IMR-90 (cell line): Measurements from ENCODE around the gene SIDT1. TPM values are rescaled to one million over a fixed set of nuclear protein-coding genes. Genes with fewer than 3 reads are reported as not detected.

Experiments
- ATAC-seq: fragments of 200-7000 bp; cut with Tn5 transposase; 2 replicates; pipeline ENCODE4 v1.9.1; 2020; ENCODE audit warnings: low read depth, mild to moderate bottlenecking, moderate library complexity
- BruUV-seq: library from RNA; stranded (reverse); fragments of 400-500 nt; replicated peaks from 2 replicates; lab custom pipeline; 2021; lab: Mats Ljungman, UMichigan
- CTCF ChIA-PET: fragments of 300-600 bp; formaldehyde crosslinking; extraction: SDS; loops from one replicate; lab custom pipeline; 2021; ENCODE audit warnings: antibody characterized with exemption; lab: Yijun Ruan, JAX
- POLR2A ChIA-PET: fragments of 300-600 bp; sonication (Branson Sonifier 250); formaldehyde crosslinking; loops from one replicate; lab custom pipeline; 2022; ENCODE audit warnings: antibody characterized with exemption; ENCODE audit not compliant: unreplicated experiment; lab: Charles Lee
- DNase-seq: peaks from one replicate; pipeline ENCODE4 v3.0.0; 2013
- H2AFZ ChIP-seq: replicated peaks from 2 replicates; pipeline ENCODE3; 2013; ENCODE audit warnings: low read length, mild to moderate bottlenecking; ENCODE audit not compliant: poor library complexity
- H2AK5ac ChIP-seq: 2 replicates; pipeline ENCODE4 v1.6.1; 2013; ENCODE audit warnings: low read depth, low read length, inconsistent platforms
- H2AK9ac ChIP-seq: replicated peaks from 2 replicates; pipeline ENCODE3; 2013; ENCODE audit warnings: mild to moderate bottlenecking, low read depth, low read length, moderate library complexity; ENCODE audit not compliant: poor library complexity
- H2BK120ac ChIP-seq: 2 replicates; pipeline ENCODE4 v1.6.1; 2013; ENCODE audit warnings: low read depth, low read length, inconsistent platforms
- H2BK15ac ChIP-seq: 3 replicates; pipeline ENCODE4 v1.6.1; 2013; ENCODE audit warnings: low read depth, low read length, inconsistent platforms
- H2BK20ac ChIP-seq: 2 replicates; pipeline ENCODE4 v1.6.1; 2013; ENCODE audit warnings: low read depth, mild to moderate bottlenecking, inconsistent platforms, low read length, moderate library complexity
- H2BK5ac ChIP-seq: 2 replicates; pipeline ENCODE4 v1.6.1; 2013; ENCODE audit warnings: mild to moderate bottlenecking, low read depth, low read length, inconsistent platforms; ENCODE audit not compliant: poor library complexity, severe bottlenecking
- H3K14ac ChIP-seq: replicated peaks from 2 replicates; pipeline ENCODE4 v1.6.1; 2013; ENCODE audit warnings: low read depth, low read length, inconsistent platforms
- H3K18ac ChIP-seq: 2 replicates; pipeline ENCODE4 v1.6.1; 2013; ENCODE audit warnings: low read depth, low read length, control low read depth
- H3K23ac ChIP-seq: 2 replicates; pipeline ENCODE4 v1.6.1; 2013; ENCODE audit warnings: low read depth, low read length, inconsistent platforms
- H3K27ac ChIP-seq: 2 replicates; pipeline ENCODE4 v1.5.1; 2013; ENCODE audit warnings: mild to moderate bottlenecking, control low read depth, low read length; ENCODE audit not compliant: insufficient read depth
- H3K27me3 ChIP-seq: 2 replicates; pipeline ENCODE4 v1.6.1; 2013; ENCODE audit warnings: low read length; ENCODE audit not compliant: control insufficient read depth, insufficient read depth
- H3K36me3 ChIP-seq: 2 replicates; pipeline ENCODE4 v1.6.1; 2013; ENCODE audit warnings: low read length, mixed read lengths; ENCODE audit not compliant: control insufficient read depth, insufficient read depth
- H3K4ac ChIP-seq: 2 replicates; pipeline ENCODE4 v1.6.1; 2013; ENCODE audit warnings: low read depth, low read length, inconsistent platforms
- H3K4me1 ChIP-seq: 2 replicates; pipeline ENCODE4 v1.6.1; 2013; ENCODE audit warnings: low read length, mixed read lengths; ENCODE audit not compliant: control insufficient read depth, insufficient read depth
- H3K4me2 ChIP-seq: 2 replicates; pipeline ENCODE4 v1.6.1; 2013; ENCODE audit warnings: low read depth, mild to moderate bottlenecking, control low read depth, low read length, moderate library complexity
- H3K4me3 ChIP-seq: 2 replicates; pipeline ENCODE4 v1.5.1; 2013; ENCODE audit warnings: low read depth, mild to moderate bottlenecking, control low read depth, low read length, moderate library complexity; ENCODE audit not compliant: insufficient read depth
- H3K56ac ChIP-seq: 2 replicates; pipeline ENCODE4 v1.6.1; 2013; ENCODE audit warnings: low read length, inconsistent platforms; ENCODE audit not compliant: insufficient read depth; ENCODE audit errors: extremely low read depth
- H3K79me1 ChIP-seq, 2 experiments: 2 replicates each; pipeline ENCODE4 v1.6.1; 2013; ENCODE audit warnings: low read length in 2 of 2, inconsistent platforms in 1 of 2, low read depth in 1 of 2
- H3K9ac ChIP-seq: 2 replicates; pipeline ENCODE4 v1.6.1; 2013; ENCODE audit warnings: low read depth, low read length, control low read depth
- H3K9me1 ChIP-seq: 2 replicates; pipeline ENCODE4 v1.6.1; 2013; ENCODE audit warnings: low read length, inconsistent platforms; ENCODE audit not compliant: insufficient read depth
- H3K9me3 ChIP-seq: 2 replicates; pipeline ENCODE4 v1.6.1; 2013; ENCODE audit warnings: low read length; ENCODE audit not compliant: control insufficient read depth, insufficient read depth
- H4K20me1 ChIP-seq: 2 replicates; pipeline ENCODE4 v1.6.1; 2013; ENCODE audit warnings: low read length, inconsistent platforms; ENCODE audit not compliant: insufficient read depth
- H4K5ac ChIP-seq: 2 replicates; pipeline ENCODE4 v1.6.1; 2013; ENCODE audit warnings: mild to moderate bottlenecking, low read depth, low read length, control low read depth
- H4K8ac ChIP-seq, 2 experiments: 2 replicates each; pipeline ENCODE4 v1.6.1; 2013; ENCODE audit warnings: low read depth in 2 of 2, low read length in 2 of 2, control low read depth in 1 of 2, inconsistent platforms in 1 of 2
- H4K91ac ChIP-seq: 2 replicates; pipeline ENCODE4 v1.6.1; 2013; ENCODE audit warnings: low read depth, low read length, inconsistent platforms; ENCODE audit not compliant: insufficient read depth
- CEBPB ChIP-seq: IDR thresholded peaks from 2 replicates; pipeline ENCODE4 v1.6.1; 2012; ENCODE audit warnings: low read depth, low read length, improper control_type of control experiment
- CHD1 ChIP-seq: IDR thresholded peaks from 2 replicates; pipeline ENCODE4 v1.6.1; 2012; ENCODE audit warnings: low read depth, low read length, improper control_type of control experiment
- FOS ChIP-seq: fragments of 150-350 bp; IDR thresholded peaks from 2 replicates; pipeline ENCODE4 v1.6.1; 2016; ENCODE audit warnings: low read depth, low read length
- RCOR1 ChIP-seq: IDR thresholded peaks from 2 replicates; pipeline ENCODE4 v1.6.1; 2012; ENCODE audit warnings: mild to moderate bottlenecking, low read length, improper control_type of control experiment; ENCODE audit not compliant: insufficient replicate concordance
- RFX5 ChIP-seq: IDR thresholded peaks from 2 replicates; pipeline ENCODE4 v1.8.0; 2012; ENCODE audit warnings: low read depth, mild to moderate bottlenecking, low read length, moderate library complexity
- WGBS, 2 experiments: methylation state at CpG; one replicate each; pipeline versions ENCODE4 v1.1.5 to v1.1.7; 2013; ENCODE audit warnings: missing lambda C conversion rate in 2 of 2; ENCODE audit not compliant: insufficient read length in 1 of 2; ENCODE audit errors: extremely low coverage in 2 of 2; 5-methylcytosine and 5-hydroxymethylcytosine counted together
- dilution Hi-C: fragments of 300-500 bp; cut with HindIII; formaldehyde crosslinking; loops from one replicate; pipeline ENCODE4 v1.14.3; 2018; ENCODE audit warnings: low sequenced_read_pairs; ENCODE audit not compliant: unreplicated experiment
- in situ Hi-C: fragments of 300-500 bp; cut with MboI; formaldehyde crosslinking; loops from 3 replicates; pipeline ENCODE4 v1.14.3; 2019; ENCODE audit warnings: low sequenced_read_pairs, inconsistent platforms, mixed read lengths
- intact Hi-C: fragments of 100-400 bp; cut with micrococcal nuclease; formaldehyde crosslinking; loops from 2 replicates; pipeline ENCODE4 v1.10.0; 2022
- polyA plus RNA-seq, 3 experiments: library from polyadenylated mRNA; depleted of rRNA; stranded (reverse); fragments of >200 nt; gene quantifications; 2 replicates each; pipeline ENCODE4 v1.2.3, GENCODE V29; 2012; ENCODE audit warnings: low replicate concordance in 1 of 3
- total RNA-seq: library from RNA; depleted of rRNA; stranded (reverse); fragments of >200 nt; gene quantifications from 2 replicates; pipeline ENCODE4 v1.2.3, GENCODE V29; 2012

The SIDT1 gene
- total and polyA plus RNA-seq, 2 of the 4 experiments (the other 2 are of a cell fraction) = not detected

GRCh38 chr3:113643583-113643982 is 111.2 kb downstream of the SIDT1 start:
- CTCF ChIA-PET = no interaction called here
- POLR2A ChIA-PET = no interaction called here
- BruUV-seq = no TSS peak

More at GRCh38 chr3:113643583-113643982, 111.2 kb downstream of the SIDT1 start:
- Histone ChIP-seq H3K79me1 (no peaks in the 10 kb centered on the region), H4K20me1 (no peaks in the 10 kb centered on the region), H3K4me1 (no peaks in the 10 kb centered on the region), H3K23ac (no peak overlapping the region), H3K9ac (no peak overlapping the region), H3K14ac (no peak overlapping the region), H3K27ac (no peak overlapping the region), H4K5ac (no peak overlapping the region), H2AK5ac (no peak overlapping the region), H3K18ac (no peak overlapping the region), H4K91ac (no peak overlapping the region), H2BK5ac (no peak overlapping the region), H3K9me3 (peaks cover 8% of the 10 kb centered on the region), H2AK9ac (no peak overlapping the region), H3K4me2 (no peak overlapping the region), H3K4me3 (no peak overlapping the region), H4K8ac (no peak overlapping the region), H3K27me3 (no peaks in the 10 kb centered on the region), H3K9me1 (no peaks in the 10 kb centered on the region), H2AFZ (no peak overlapping the region), H2BK20ac (no peak overlapping the region), H3K36me3 (no peaks in the 10 kb centered on the region), H3K4ac (no peak overlapping the region), H2BK120ac (no peak overlapping the region), H2BK15ac (no peak overlapping the region), H3K56ac (no peak overlapping the region)
- intact Hi-C loops (no loop called here), in situ Hi-C loops (no loop called here), dilution Hi-C loops (no loop called here)
- no peak for TF ChIP-seq RCOR1
- no peak for TF ChIP-seq RFX5
- TF ChIP-seq CEBPB = peak; percentile 88
- no peak for TF ChIP-seq FOS
- no peak for TF ChIP-seq CHD1
- no peak for ATAC-seq
- DNase-seq = no peak
- WGBS, 2 experiments = no CpG with 5 or more reads among the region's 7 CpGs
